Activated CD4-positive, alpha-beta T cell treated with anti-CD3 and anti-CD28 coated beads, Interleukin-2, amount 50 U/mL, for 4 hours (primary cell): ENCODE data around the gene ATP8B2.
"Not testable (repeated sequence)": the region's sequence is repeated elsewhere in the genome, so short reads cannot be mapped to it uniquely, and the experiment has no call there.

Source experiments
- DNase-seq, 2 experiments: peaks; one replicate each; pipeline ENCODE4 v3.0.0-alpha.2; 2020

Gene ATP8B2

GRCh38 chr1:154348429-154349076, 23.2 kb downstream of the ATP8B2 start:
- no peak for DNase-seq

- no peak for DNase-seq
These were observed 23.8 kb downstream of the ATP8B2 start for GRCh38 chr1:154349121-154349520.

- DNase-seq, result no peak
These were observed 25.1 kb downstream of the ATP8B2 start for GRCh38 chr1:154350383-154350782.

- no peak for DNase-seq
These were observed 26.2 kb downstream of the ATP8B2 start for GRCh38 chr1:154351363-154352068.

GRCh38 chr1:154352245-154352580, 26.9 kb downstream of the ATP8B2 start:
- no peak for DNase-seq

GRCh38 chr1:154352581-154353459, 27.5 kb downstream of the ATP8B2 start:
- DNase-seq, result peak; percentile 44

- DNase-seq, result no peak
These were observed 28.2 kb downstream of the ATP8B2 start for GRCh38 chr1:154353460-154353904.

GRCh38 chr1:154353966-154354365, 28.6 kb downstream of the ATP8B2 start:
- DNase-seq, result no peak

- no peak for DNase-seq
These were observed 33.2 kb downstream of the ATP8B2 start for GRCh38 chr1:154358519-154358918.

- DNase-seq, result no peak
These were observed 35.0 kb downstream of the ATP8B2 start for GRCh38 chr1:154360288-154360687.

GRCh38 chr1:154360881-154361280, 35.6 kb downstream of the ATP8B2 start:
- not testable (repeated sequence) for DNase-seq

GRCh38 chr1:154361357-154361756, 36.0 kb downstream of the ATP8B2 start:
- DNase-seq, result no peak

- DNase-seq, result no peak
These were observed 46.1 kb downstream of the ATP8B2 start for GRCh38 chr1:154371436-154371835.

GRCh38 chr1:154373777-154374357, 48.5 kb downstream of the ATP8B2 start:
- not testable (repeated sequence) for DNase-seq

- no peak for DNase-seq
These were observed 54.0 kb downstream of the ATP8B2 start for GRCh38 chr1:154379301-154379700.

- no peak for DNase-seq
These were observed 59.5 kb downstream of the ATP8B2 start for GRCh38 chr1:154384650-154385489.

GRCh38 chr1:154386643-154387352, 61.5 kb downstream of the ATP8B2 start:
- DNase-seq, result peak; percentile 89 to 91

- DNase-seq, result no peak
These were observed 65.9 kb downstream of the ATP8B2 start for GRCh38 chr1:154391086-154391770.

- DNase-seq, result no peak
These were observed 72.8 kb downstream of the ATP8B2 start for GRCh38 chr1:154398141-154398540.

GRCh38 chr1:154398678-154399077, 73.4 kb downstream of the ATP8B2 start:
- DNase-seq, result no peak

GRCh38 chr1:154400381-154400801, 75.1 kb downstream of the ATP8B2 start:
- DNase-seq, result no peak
